ENCODE measurements around the gene SETD3. TPM values are rescaled to one million over a fixed set of nuclear protein-coding genes. Genes with fewer than 3 reads are reported as not detected.
A peak's percentile ranks its signal among the peaks of the same experiment; 100 is the strongest.

The SETD3 gene
- total RNA-seq, 2 donors from 2014 or later: 57.8 to 68.1 TPM

GRCh38 chr14:99363051-99363450 is 117.6 kb downstream of the SETD3 start:
- no peak overlapping the region for H3K9ac ChIP-seq (ENCODE audit: extremely low read depth, low read length, poor library complexity, severe bottlenecking)
- Mint-ChIP-seq H3K27ac (no peak overlapping the region), H3K36me3 (ENCODE audit: low read depth) (no peaks in the 10 kb centered on the region), H3K4me1 (no peaks in the 10 kb centered on the region), H3K9me3 (no peaks in the 10 kb centered on the region), H3K4me3 (no peak overlapping the region), H3K27me3 (ENCODE audit: insufficient read depth) (no peaks in the 10 kb centered on the region)
- H3K27ac ChIP-seq (ENCODE audit: low read depth, low read length): no peak overlapping the region
- TF ChIP-seq CTCF (conservative IDR thresholded peaks at IDR 0.05): no peak
- H3K4me1 ChIP-seq (ENCODE audit: control insufficient read depth, insufficient read depth, low read length): no peaks in the 10 kb centered on the region
- no peak overlapping the region for H3K4me3 ChIP-seq (ENCODE audit: low read length)
- H3K36me3 ChIP-seq (ENCODE audit: control insufficient read depth, insufficient read depth, low read length): no peaks in the 10 kb centered on the region
- H3K9me3 ChIP-seq (ENCODE audit: control insufficient read depth, low read length): no peaks in the 10 kb centered on the region
- 91 to 100% methylated on average over 8 to 12 of the region's 12 CpGs for WGBS, 2 experiments (ENCODE audit: insufficient coverage in 1 of 2, insufficient read length in 1 of 2)
- H3K27me3 ChIP-seq (ENCODE audit: control insufficient read depth, insufficient read depth, low read length, poor library complexity, severe bottlenecking): no peaks in the 10 kb centered on the region
- DNase-seq: peak; percentile 39

GRCh38 chr14:99361596-99362215 is 119.0 kb downstream of the SETD3 start:
- Histone ChIP-seq H3K4me3 (ENCODE audit: low read length) (no peak overlapping the region), H3K4me1 (ENCODE audit: control insufficient read depth, insufficient read depth, low read length) (no peaks in the 10 kb centered on the region), H3K27ac (ENCODE audit: low read depth, low read length) (no peak overlapping the region), H3K9me3 (ENCODE audit: control insufficient read depth, low read length) (no peaks in the 10 kb centered on the region), H3K36me3 (ENCODE audit: control insufficient read depth, insufficient read depth, low read length) (no peaks in the 10 kb centered on the region), H3K27me3 (ENCODE audit: control insufficient read depth, insufficient read depth, low read length, poor library complexity, severe bottlenecking) (no peaks in the 10 kb centered on the region), H3K9ac (ENCODE audit: extremely low read depth, low read length, poor library complexity, severe bottlenecking) (no peak overlapping the region)
- no peaks in the 10 kb centered on the region for H3K4me1 Mint-ChIP-seq
- no peak for TF ChIP-seq CTCF (conservative IDR thresholded peaks at IDR 0.05)
- no peaks in the 10 kb centered on the region for H3K27me3 Mint-ChIP-seq (ENCODE audit: insufficient read depth)
- no peaks in the 10 kb centered on the region for H3K36me3 Mint-ChIP-seq (ENCODE audit: low read depth)
- no peaks in the 10 kb centered on the region for H3K9me3 Mint-ChIP-seq
- no peak overlapping the region for H3K4me3 Mint-ChIP-seq
- DNase-seq: no peak
- WGBS, 2 experiments (ENCODE audit: insufficient coverage in 1 of 2, insufficient read length in 1 of 2): 91 to 95% methylated on average over 17 to 21 of the region's 21 CpGs
- no peak overlapping the region for H3K27ac Mint-ChIP-seq

DNA sequence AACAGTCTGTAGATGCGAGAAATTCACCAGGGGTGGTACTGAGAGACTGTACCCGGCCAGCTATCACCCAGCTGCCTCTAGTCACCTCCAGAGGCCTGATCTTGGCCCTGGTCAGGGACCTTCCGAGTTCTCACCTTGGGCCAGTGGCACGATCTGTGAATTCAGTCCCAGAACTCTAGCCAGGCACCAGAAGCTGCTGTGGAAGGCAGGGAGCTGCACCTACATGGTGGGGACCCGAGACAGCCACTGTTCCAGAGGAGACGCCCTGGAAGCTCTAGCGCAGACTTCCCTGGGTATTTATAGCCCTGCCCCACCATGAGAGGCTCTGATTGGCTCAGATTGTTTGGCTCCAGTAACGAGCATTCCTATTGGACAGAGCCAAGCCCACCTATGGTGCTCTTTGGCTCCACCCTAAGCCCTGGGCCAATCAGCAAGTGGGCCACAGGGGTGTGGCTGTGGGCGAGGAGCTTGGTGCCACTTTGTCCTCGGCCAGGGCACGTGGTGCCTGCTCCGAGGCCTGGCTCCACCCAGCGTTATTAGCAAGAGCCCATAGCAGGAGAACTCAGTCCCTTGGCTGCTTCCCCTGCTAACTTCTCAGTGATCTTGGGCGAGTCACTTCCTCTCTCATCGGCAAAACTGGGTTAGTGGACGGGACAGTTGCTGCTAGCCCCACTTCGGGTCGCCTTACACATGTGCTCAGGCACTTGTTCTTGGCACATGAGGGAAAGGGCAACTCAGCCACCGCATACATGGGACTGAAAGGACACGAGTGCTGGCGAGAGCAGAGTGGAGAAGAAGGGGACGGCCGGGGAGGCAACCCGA is 119.7 kb downstream of the SETD3 start:
- no peak overlapping the region for H3K27ac Mint-ChIP-seq
- Histone ChIP-seq H3K27ac (ENCODE audit: low read depth, low read length) (no peak overlapping the region), H3K4me1 (ENCODE audit: control insufficient read depth, insufficient read depth, low read length) (no peaks in the 10 kb centered on the region), H3K36me3 (ENCODE audit: control insufficient read depth, insufficient read depth, low read length) (no peaks in the 10 kb centered on the region), H3K4me3 (ENCODE audit: low read length) (no peak overlapping the region), H3K9ac (ENCODE audit: extremely low read depth, low read length, poor library complexity, severe bottlenecking) (no peak overlapping the region), H3K9me3 (ENCODE audit: control insufficient read depth, low read length) (no peaks in the 10 kb centered on the region), H3K27me3 (ENCODE audit: control insufficient read depth, insufficient read depth, low read length, poor library complexity, severe bottlenecking) (no peaks in the 10 kb centered on the region)
- no peaks in the 10 kb centered on the region for H3K9me3 Mint-ChIP-seq
- DNase-seq: no peak
- no peaks in the 10 kb centered on the region for H3K4me1 Mint-ChIP-seq
- WGBS, 2 experiments (ENCODE audit: insufficient coverage in 1 of 2, insufficient read length in 1 of 2): 93 to 96% methylated on average over 21 to 24 of the region's 24 CpGs
- no peaks in the 10 kb centered on the region for H3K36me3 Mint-ChIP-seq (ENCODE audit: low read depth)
- no peak for TF ChIP-seq CTCF (conservative IDR thresholded peaks at IDR 0.05)
- H3K4me3 Mint-ChIP-seq: no peak overlapping the region
- H3K27me3 Mint-ChIP-seq (ENCODE audit: insufficient read depth): no peaks in the 10 kb centered on the region
